C4-2B (cell line): Measurements from ENCODE around the gene PTPRN2.

Source experiments
- ZFX ChIP-seq: fragments of 450-650 bp; IDR thresholded peaks from 2 replicates; pipeline ENCODE4 v1.6.1; 2017
- TF ChIP-seq, protein P1 (sequence below): fragments of 450-650 bp; conservative IDR thresholded peaks from 2 replicates; pipeline ENCODE4 v1.5.1; 2017; ENCODE audit warnings: mild to moderate bottlenecking

DNA sequence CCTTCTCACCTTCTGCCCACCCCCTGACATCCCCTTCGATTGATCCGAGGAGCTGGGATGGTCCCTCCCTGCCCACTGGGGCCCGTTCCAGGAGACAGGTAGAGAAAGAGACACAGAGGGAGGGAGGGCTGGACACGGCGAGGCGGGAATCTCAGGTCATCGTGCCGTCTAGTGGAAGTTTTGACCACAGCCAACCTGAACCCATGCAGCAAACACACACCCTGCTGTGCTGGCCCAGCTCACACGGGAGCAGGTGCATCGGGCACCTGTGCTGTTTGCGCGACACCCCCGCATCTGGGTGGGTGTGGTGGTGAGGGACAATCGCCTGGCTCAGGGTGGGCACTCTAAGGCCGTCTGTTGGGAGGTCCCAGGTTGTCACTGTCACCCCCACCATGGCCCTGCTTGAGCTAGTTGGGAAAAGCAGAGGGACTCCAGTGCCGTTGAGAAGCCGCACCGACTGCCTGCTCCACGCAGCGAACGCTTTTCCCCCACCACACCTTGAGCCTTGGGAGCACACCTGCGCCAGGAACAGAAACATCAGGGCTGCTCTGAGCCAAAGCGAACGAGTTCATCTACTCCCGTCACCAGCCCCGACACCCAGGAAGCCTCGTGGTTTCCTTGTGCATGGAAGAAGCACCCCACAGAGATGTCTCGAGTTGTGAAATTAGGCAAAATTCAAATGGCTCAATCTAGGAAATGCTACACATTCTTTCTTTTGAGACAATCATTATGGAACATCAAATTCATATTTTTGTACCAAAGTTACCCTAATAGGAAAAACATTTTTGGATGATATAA is 965.0 kb downstream of the PTPRN2 start:
- TF ChIP-seq, protein P1, sequence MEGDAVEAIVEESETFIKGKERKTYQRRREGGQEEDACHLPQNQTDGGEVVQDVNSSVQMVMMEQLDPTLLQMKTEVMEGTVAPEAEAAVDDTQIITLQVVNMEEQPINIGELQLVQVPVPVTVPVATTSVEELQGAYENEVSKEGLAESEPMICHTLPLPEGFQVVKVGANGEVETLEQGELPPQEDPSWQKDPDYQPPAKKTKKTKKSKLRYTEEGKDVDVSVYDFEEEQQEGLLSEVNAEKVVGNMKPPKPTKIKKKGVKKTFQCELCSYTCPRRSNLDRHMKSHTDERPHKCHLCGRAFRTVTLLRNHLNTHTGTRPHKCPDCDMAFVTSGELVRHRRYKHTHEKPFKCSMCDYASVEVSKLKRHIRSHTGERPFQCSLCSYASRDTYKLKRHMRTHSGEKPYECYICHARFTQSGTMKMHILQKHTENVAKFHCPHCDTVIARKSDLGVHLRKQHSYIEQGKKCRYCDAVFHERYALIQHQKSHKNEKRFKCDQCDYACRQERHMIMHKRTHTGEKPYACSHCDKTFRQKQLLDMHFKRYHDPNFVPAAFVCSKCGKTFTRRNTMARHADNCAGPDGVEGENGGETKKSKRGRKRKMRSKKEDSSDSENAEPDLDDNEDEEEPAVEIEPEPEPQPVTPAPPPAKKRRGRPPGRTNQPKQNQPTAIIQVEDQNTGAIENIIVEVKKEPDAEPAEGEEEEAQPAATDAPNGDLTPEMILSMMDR = no peak
- TF ChIP-seq ZFX = no peak
